ENCODE data around the gene KCNH6.
A peak's percentile ranks its signal among the peaks of the same experiment; 100 is the strongest.

KCNH6 gene

GRCh38 chr17:63523253-63523855 lies at the start of gene KCNH6:
KCNH6 (plus strand) TSS chr17:63523358; CDS start chr17:63523414, 56 bp downstream.
- no peak for DNase-seq (ENCODE audit: extremely low read depth in 1 of 2, low read depth in 1 of 2)

GRCh38 chr17:63474174-63474573 lies 49.0 kb upstream of the KCNH6 start:
- no peak for DNase-seq (ENCODE audit: extremely low read depth in 1 of 2, low read depth in 1 of 2)

DNA sequence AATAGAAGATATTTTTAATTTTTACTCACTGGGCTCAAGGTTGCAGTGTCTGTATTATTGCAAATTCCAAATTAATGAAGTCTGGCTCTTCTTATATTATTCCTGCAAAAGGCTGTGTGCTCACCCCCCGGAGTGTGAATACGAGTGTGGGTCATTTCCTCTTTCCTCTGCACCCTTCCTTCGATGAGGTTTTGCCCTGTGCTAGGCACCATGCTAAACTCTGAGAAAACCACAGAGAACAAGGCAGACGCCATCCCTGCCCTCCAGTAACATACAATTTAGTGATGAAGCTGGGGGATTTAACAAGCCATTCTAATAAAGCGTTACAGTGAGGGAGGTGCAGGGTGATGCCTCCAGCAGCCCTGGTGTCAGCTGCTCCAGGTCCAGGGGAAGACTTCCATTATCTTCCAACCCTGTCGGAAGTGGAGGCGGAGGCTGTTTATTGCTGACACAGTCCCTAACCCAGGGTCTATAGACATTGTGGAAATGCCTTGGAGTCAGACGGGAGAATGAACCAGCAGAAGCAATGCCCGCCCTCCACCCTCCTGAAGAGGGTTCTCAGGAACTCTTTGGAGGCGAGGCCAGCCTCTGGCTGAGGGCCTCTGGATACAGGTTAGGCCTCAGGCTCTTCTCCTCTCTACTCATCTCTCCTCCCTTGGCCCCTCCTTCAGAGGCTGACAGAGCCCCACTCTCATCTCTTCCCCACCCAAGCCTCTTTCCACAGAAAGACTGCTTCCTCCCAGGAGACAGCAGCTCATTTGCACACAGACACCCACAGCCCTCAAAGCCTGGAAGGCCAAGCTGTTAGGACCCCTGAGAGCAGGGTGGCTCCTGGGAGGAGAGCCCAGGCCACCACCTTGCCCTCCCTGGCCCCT lies 48.3 kb upstream of the KCNH6 start:
- no peak for DNase-seq (ENCODE audit: extremely low read depth in 1 of 2, low read depth in 1 of 2)

- DNase-seq (ENCODE audit: extremely low read depth in 1 of 2, low read depth in 1 of 2), result no peak
Observed at GRCh38 chr17:63475491-63476412, 47.4 kb upstream of the KCNH6 start.

DNA sequence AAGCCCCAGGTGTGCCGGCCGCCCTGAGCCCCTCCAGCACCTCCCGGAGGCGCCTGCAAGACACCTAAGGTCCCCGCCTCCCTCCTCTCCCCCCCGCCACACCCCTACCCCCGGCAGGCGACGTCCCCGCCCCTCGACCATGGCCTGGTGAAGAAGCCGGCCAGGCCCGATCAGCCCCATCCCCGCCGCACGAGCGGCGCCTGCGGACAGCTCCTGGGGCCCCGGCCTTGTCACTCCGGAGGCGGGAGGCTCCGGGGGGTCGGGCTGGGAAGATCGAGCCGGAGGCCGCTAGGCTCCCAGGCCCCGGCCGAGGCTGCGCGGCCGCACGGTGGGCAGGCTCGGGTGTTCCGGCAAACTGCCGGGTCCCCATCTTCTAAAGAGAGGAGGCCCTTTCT lies 46.7 kb upstream of the KCNH6 start:
- DNase-seq (ENCODE audit: extremely low read depth in 1 of 2, low read depth in 1 of 2), result no peak

DNA sequence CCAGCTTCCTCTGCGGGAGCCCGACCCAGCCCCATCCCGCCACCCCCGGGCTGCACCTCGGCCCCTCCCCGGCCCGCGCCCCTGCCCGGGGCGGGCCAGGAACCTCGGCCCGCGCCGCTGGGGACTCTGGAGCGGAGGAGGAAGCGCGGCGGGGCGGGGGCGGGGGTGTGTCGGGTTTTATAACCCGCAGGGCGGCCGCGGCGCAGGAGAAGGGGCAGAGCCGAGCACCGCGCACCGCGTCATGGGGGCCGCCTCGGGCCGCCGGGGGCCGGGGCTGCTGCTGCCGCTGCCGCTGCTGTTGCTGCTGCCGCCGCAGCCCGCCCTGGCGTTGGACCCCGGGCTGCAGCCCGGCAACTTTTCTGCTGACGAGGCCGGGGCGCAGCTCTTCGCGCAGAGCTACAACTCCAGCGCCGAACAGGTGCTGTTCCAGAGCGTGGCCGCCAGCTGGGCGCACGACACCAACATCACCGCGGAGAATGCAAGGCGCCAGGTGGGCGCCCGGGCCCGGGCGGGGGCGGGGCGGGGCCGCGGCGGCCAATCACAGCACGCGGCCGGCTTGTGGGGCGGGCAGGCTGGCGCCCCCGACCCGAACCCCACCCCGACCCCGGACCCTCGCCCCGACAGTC lies 46.2 kb upstream of the KCNH6 start, which contains the start of gene ACE:
TSS of gene ACE (plus strand) at position 208 of the 626 bp plus-strand sequence. CDS start at position 242, 34 bp downstream.
- DNase-seq (ENCODE audit: extremely low read depth in 1 of 2, low read depth in 1 of 2), result no peak

GRCh38 chr17:63477480-63478440 lies 45.4 kb upstream of the KCNH6 start:
- DNase-seq (ENCODE audit: extremely low read depth in 1 of 2, low read depth in 1 of 2), result no peak

- DNase-seq (ENCODE audit: extremely low read depth in 1 of 2, low read depth in 1 of 2), result peak; percentile 42 to 62
Observed at GRCh38 chr17:63478814-63479494, 44.2 kb upstream of the KCNH6 start.

DNA sequence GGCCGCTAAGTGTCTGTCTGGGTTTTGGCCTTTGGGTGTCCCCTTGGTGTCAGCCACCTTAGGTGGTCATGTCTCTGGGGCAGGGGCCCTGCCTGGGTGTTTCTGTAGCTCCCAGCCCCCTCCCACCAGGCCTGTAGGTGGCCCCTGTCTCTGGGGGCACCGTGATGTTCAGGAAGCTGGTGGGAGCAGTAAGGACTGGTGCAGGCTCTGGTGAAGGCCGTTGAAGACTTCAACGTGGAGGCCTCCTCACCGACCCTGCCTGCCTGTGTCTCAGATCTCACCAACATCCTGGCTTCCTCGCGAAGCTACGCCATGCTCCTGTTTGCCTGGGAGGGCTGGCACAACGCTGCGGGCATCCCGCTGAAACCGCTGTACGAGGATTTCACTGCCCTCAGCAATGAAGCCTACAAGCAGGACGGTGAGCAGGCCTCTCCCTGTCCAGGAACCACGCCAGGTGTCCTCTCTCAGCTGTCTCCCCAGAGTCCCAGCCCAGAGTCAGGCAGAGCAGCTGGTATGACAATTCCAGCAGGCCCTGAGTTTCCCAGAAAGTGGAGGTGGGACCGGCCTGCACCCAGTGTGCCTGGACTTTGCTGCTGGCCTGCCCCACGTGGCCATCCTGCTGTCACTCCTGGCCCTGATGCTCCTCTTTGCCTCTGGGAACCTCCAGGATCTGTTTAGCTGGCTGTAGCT lies 43.5 kb upstream of the KCNH6 start:
- no peak for DNase-seq (ENCODE audit: extremely low read depth in 1 of 2, low read depth in 1 of 2)

DNA sequence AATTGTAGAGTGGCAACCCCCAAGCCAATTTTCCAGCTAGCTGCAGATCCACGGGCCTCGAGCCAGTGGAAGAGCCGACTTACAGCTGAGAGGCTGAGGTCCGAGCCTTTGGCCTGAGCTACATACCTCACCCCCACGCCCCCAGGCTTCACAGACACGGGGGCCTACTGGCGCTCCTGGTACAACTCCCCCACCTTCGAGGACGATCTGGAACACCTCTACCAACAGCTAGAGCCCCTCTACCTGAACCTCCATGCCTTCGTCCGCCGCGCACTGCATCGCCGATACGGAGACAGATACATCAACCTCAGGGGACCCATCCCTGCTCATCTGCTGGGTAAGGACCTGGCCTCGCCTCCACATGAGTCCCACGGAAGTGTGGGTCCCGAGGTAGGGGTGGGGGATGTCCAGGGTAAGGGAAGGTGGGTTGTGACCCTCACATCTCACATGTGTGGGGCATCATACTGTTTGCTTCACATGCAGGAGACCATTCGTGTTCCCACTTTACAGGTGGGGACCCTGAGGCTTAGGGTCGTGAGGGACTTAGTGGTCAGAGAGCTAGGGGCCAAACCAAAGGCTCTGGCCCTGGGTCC lies 42.9 kb upstream of the KCNH6 start:
- DNase-seq (ENCODE audit: extremely low read depth in 1 of 2, low read depth in 1 of 2), result no peak

DNA sequence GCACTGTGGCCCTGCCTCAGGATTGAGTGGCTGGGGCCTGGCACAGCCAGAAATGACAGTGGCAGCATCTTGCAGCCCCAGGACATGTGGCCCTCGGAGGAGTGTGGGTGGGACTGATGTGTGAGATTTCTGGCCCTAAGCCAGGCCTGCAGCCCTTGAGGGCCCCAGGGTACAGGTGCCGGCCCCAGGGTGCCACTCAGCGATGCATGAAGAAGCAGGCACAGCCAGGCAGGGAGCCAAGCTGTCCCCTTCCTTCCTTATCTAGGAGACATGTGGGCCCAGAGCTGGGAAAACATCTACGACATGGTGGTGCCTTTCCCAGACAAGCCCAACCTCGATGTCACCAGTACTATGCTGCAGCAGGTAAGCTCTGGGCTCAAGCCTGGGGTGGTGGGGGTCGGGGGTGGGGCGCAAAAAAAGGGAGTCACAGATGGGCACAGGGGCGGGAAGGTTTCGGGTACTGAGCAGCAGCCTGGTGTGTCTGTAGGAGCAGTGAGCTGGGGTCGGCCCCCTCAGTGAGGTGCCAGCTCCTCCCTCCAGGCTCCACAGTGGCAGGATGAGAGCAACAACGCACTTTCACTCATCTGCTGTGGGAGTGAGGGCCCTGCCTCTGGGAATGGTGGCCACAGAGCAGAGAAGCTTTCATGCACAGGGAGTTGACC lies 42.2 kb upstream of the KCNH6 start:
- DNase-seq (ENCODE audit: extremely low read depth in 1 of 2, low read depth in 1 of 2), result no peak

- no peak for DNase-seq (ENCODE audit: extremely low read depth in 1 of 2, low read depth in 1 of 2)
Observed at GRCh38 chr17:63481488-63481870, 41.7 kb upstream of the KCNH6 start.

- DNase-seq (ENCODE audit: extremely low read depth in 1 of 2, low read depth in 1 of 2), result no peak
Observed at GRCh38 chr17:63482509-63482908, 40.6 kb upstream of the KCNH6 start.

GRCh38 chr17:63483038-63483437 lies 40.1 kb upstream of the KCNH6 start:
- no peak for DNase-seq (ENCODE audit: extremely low read depth in 1 of 2, low read depth in 1 of 2)

GRCh38 chr17:63483655-63484575 lies 39.2 kb upstream of the KCNH6 start:
- DNase-seq (ENCODE audit: extremely low read depth in 1 of 2, low read depth in 1 of 2), result no peak

DNA sequence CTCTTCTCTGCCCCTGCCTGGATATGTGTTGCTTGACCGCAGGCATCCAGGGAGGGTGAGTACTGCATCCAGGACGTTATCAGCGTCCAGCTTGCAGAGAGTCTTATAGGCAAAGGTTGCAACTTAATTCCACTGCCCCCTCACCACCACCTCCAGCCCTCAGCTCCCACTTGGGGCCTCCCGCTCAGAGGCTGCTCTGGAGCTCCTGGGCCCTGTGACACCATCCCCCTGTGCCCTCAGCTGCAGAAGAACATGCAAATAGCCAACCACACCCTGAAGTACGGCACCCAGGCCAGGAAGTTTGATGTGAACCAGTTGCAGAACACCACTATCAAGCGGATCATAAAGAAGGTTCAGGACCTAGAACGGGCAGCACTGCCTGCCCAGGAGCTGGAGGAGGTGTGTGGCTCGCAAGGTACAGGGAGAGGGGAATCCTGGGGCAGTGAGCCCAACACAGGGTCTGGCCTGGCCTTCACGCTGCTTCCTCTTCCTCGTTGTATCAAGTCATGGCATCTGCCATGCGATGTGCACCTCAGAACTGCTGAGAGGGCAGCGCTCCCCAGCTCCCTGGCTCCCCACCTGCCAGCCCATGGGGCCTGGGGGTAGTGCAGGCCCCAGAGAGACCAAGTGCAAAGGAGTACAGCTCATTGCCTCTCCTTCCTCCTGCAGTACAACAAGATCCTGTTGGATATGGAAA lies 36.7 kb upstream of the KCNH6 start:
- DNase-seq (ENCODE audit: extremely low read depth in 1 of 2, low read depth in 1 of 2), result no peak
